ENCODE data around the gene SERBP1. TPM values are rescaled to one million over a fixed set of nuclear protein-coding genes. Genes with fewer than 3 reads are reported as not detected.
"Not testable (repeated sequence)": the region's sequence is repeated elsewhere in the genome, so short reads cannot be mapped to it uniquely, and the experiment has no call there.

SERBP1 gene
- total and polyA plus RNA-seq, 7 donors: 112 to 236 (median 201) TPM

GRCh38 chr1:67457247-67457646, 27.0 kb upstream of the SERBP1 start:
- no peak for DNase-seq
- Histone ChIP-seq H3K4me1 (no peaks in the 10 kb centered on the region), H3K36me3 (no peaks in the 10 kb centered on the region), H3K27me3 (no peaks in the 10 kb centered on the region), H3K9me3 (no peaks in the 10 kb centered on the region), H3K4me3 (no peak overlapping the region), H3K27ac (no peak overlapping the region)
- intact Hi-C loops (cut with DNase I): no loop called here
- no peak for TF ChIP-seq POLR2AphosphoS5 (IDR thresholded peaks at IDR 0.05)
- TF ChIP-seq CTCF (IDR thresholded peaks at IDR 0.05): no peak
- 71 to 78% methylated on average over 1 of the region's 1 CpG for WGBS, 2 donors

- intact Hi-C loops (cut with DNase I): no loop called here
- WGBS, 2 donors: 90 to 94% methylated on average over 2 of the region's 2 CpGs
- Histone ChIP-seq H3K27me3 (no peaks in the 10 kb centered on the region), H3K27ac (no peak overlapping the region), H3K4me1 (no peaks in the 10 kb centered on the region), H3K36me3 (no peaks in the 10 kb centered on the region), H3K9me3 (no peaks in the 10 kb centered on the region), H3K4me3 (no peak overlapping the region)
- DNase-seq: no peak
- TF ChIP-seq CTCF (IDR thresholded peaks at IDR 0.05) (no peak), EP300 (IDR thresholded peaks at IDR 0.05) (no peak), POLR2A (IDR thresholded peaks at IDR 0.05) (no peak), POLR2AphosphoS5 (IDR thresholded peaks at IDR 0.05) (no peak)
Measured at GRCh38 chr1:67451815-67452214, 21.6 kb upstream of the SERBP1 start.

- no peak for TF ChIP-seq EP300 (IDR thresholded peaks at IDR 0.05)
- no peak for TF ChIP-seq CTCF (IDR thresholded peaks at IDR 0.05)
- no peak for TF ChIP-seq POLR2AphosphoS5 (IDR thresholded peaks at IDR 0.05)
- no peak for TF ChIP-seq POLR2A (IDR thresholded peaks at IDR 0.05)
- DNase-seq: no peak
- Histone ChIP-seq H3K27ac (no peak overlapping the region), H3K4me3 (no peak overlapping the region), H3K9me3 (no peaks in the 10 kb centered on the region), H3K4me1 (no peaks in the 10 kb centered on the region), H3K27me3 (no peaks in the 10 kb centered on the region), H3K36me3 (no peaks in the 10 kb centered on the region)
- intact Hi-C loops (cut with DNase I): no loop called here
- 69 to 87% methylated on average over 2 of the region's 2 CpGs for WGBS, 2 donors
Measured at GRCh38 chr1:67451356-67451755, 21.2 kb upstream of the SERBP1 start.

- no peaks in the 10 kb centered on the region for H3K9me3 ChIP-seq
- intact Hi-C loops (cut with DNase I): no loop called here
- H3K4me3 ChIP-seq: no peak overlapping the region
- no peak overlapping the region for H3K27ac ChIP-seq
- peaks cover 0 to 2% (median under 1%) of the 10 kb centered on the region in 4 donors for H3K4me1 ChIP-seq
- DNase-seq: no peak
- TF ChIP-seq POLR2AphosphoS5 (IDR thresholded peaks at IDR 0.05) (no peak), CTCF (IDR thresholded peaks at IDR 0.05) (no peak), POLR2A (IDR thresholded peaks at IDR 0.05) (no peak), EP300 (IDR thresholded peaks at IDR 0.05) (no peak)
- WGBS, 2 donors: 41 to 66% methylated on average over 1 of the region's 1 CpG
- no peaks in the 10 kb centered on the region for H3K36me3 ChIP-seq
- H3K27me3 ChIP-seq: no peaks in the 10 kb centered on the region
Measured at GRCh38 chr1:67446893-67447292, 16.7 kb upstream of the SERBP1 start.

GRCh38 chr1:67446014-67446413, 15.8 kb upstream of the SERBP1 start:
- H3K36me3 ChIP-seq; DNase-seq; H3K27me3 ChIP-seq; H3K9me3 ChIP-seq; intact Hi-C loops (cut with DNase I); H3K4me3 ChIP-seq; H3K27ac ChIP-seq: not testable (repeated sequence)
- peaks cover 0 to 11% (median 8%) of the 10 kb centered on the region in 4 donors for H3K4me1 ChIP-seq
- 63 to 81% methylated on average over 5 of the region's 5 CpGs for WGBS, 2 donors
